HG03439 (cell line): ENCODE results near the gene DLGAP1.

Experiments
- ATAC-seq: cut with Tn5 transposase; IDR thresholded peaks from one replicate; pipeline ENCODE4 v1.9.1; 2021; ENCODE audit warnings: mild to moderate bottlenecking, moderate library complexity; ENCODE audit not compliant: unreplicated experiment

DLGAP1 gene

GRCh38 chr18:4242431-4243161 lies 212.5 kb downstream of the DLGAP1 start:
- no peak for ATAC-seq

DNA sequence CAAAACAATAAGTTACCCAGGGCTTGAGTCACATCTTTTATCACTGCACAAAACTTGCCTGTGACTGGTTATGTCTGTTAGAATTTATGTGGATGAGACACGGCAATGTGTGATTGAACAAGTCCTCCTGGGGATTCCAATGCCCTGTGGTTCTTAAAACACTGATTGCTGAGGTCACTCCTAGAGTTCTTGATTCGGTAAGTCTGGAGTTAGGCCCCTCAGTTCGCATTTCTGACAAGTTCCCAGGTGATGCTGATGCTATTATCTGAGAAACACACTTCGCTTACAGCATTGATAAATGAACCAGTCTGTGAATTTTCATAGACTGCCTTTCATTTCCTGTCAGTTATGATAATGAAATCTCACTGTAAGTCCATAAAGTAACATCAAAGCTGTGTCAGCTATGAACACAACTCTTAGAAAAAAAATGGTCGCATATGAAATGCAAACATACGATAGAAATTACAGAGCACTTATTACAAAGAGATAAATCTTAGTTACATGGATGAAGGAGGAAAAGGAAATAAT lies 214.0 kb downstream of the DLGAP1 start:
- ATAC-seq, result no peak

DNA sequence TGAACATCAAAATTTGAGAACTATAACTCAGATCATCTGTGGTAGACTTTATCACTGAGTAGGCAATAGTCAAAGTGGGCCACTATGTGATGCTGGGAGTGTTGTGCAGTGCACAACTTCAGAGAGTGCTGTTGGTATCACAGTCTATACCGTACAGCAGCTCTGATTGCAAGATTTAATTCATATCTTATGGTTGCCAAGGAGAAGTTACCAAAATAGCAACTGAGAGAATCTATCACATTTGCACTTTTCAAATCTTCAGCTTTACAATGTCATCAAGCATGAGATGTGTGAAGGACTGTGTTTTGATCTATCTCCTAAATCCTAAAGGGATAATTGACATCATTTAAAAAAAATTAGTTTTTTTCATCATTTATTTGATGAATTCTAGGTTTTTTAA lies 216.1 kb downstream of the DLGAP1 start:
- no peak for ATAC-seq

DNA sequence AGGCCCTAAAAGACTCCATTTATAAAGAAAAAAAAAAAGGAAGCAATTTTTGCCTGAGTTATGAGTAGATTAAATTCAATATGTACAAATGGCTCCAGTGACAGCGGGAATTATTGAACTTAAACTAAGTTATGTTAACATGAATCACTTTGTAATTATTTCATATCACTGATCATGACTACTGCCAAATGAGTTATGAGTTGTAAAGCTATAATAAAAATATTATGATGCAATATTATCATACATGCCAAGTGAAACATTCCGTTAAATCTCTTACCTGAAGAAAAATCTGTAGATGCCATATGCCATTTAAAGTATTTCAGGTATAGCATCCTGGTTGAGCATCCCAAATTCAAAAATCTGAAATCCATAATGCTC lies 217.5 kb downstream of the DLGAP1 start:
- no peak for ATAC-seq

GRCh38 chr18:4236940-4237663 lies 218.0 kb downstream of the DLGAP1 start:
- no peak for ATAC-seq

GRCh38 chr18:4233468-4233867 lies 221.6 kb downstream of the DLGAP1 start:
- no peak for ATAC-seq

DNA sequence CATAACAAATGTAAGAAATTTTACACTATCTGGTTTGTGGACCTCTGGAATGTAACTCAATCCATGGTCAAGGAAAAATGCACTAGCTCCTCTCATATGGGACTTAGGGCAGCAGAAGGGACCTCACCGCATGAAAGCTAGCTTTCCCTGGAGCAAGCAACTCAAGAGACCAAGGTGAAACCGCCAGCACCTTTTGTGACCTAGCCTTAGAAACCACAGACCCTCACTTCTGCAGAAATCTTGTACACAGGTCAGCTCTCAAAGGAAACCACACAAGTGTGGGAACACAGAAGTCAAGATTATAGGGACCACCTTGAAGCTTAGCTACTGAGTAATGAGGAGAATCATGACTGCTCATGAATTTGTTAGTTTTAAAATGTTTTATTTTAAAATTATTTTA lies 222.5 kb downstream of the DLGAP1 start:
- ATAC-seq, result no peak

DNA sequence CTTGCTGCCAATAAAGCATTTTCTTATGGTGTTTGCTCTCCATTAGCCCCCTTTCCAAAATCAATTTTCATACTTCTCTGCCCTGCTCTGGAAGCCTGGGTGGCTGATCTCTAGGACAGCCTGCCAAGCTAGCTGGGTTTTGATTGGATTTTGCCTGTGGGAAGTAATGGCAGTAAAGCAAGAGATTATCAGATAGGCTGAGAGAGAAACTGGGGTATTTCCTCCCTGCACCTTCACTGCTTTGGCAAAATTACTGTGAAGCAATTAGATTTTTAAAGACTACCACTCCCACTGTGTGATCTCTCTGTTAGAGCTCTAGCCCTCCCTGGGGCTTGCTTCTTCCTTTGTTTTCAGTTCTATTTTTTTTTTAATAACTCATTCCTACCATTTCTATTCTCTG lies 223.8 kb downstream of the DLGAP1 start:
- ATAC-seq, result no peak

DNA sequence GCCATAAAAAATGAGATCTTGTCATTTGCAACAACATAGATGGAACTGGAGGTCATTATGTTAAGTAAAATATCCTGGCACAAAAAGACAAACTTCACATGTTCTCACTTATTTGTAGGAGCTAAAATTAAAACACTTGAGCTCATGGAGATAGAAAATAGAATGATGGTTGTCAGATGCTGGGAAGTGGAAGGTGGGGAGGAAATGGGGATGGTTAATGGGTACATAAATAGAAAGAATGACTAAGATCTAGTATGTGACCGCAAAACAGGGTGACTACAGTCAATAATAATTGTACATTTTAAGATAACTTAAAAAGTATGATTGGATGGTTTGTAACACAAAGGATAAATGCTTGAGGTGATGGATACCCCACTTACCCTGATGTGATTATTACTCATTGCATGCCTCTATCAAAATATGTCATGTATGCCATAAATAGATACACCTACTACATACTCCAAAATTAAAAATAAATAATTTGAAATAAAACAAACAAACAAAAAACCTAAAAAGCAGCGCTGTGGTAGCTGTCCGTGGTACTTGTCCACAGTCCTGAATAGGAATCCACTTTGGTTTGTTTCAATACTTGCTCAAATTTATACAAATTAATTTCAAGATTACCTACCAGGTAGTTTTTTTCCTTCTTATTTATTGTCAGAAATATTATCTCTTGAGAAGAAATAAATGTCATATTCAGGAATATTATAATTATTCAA lies 224.5 kb downstream of the DLGAP1 start:
- no peak for ATAC-seq

DNA sequence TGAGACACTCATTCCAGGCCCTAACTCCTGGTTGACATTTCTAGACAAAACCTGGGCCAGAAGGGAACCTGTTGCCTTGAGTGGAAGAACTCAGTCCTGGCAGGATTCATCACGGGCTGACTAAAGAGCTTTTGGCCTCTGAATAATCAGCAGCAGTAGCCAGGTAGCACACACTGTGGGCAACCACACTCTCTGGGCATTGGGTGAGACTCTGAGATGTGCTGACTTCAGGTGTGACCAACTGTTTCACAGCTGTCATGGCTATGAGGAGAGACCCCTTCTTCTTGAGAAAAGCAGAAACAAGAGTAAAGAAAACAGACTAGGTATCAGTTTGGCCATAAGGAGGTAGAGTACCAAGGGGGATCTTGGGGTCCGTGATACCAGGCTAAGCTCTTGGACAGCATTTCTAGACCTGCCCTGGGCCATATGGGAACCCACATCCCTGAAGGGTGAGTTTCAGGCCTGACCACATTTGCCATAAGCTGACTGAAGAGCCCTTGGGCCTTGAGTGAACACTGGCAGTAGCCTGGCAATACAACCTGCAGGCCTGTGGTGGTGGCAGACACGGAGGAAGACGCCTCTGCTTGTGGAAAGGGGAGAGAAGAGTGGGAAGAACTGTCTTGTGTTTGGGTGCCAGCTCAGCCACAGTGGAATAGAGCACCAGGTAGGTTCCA lies 230.9 kb downstream of the DLGAP1 start:
- ATAC-seq, result no peak

DNA sequence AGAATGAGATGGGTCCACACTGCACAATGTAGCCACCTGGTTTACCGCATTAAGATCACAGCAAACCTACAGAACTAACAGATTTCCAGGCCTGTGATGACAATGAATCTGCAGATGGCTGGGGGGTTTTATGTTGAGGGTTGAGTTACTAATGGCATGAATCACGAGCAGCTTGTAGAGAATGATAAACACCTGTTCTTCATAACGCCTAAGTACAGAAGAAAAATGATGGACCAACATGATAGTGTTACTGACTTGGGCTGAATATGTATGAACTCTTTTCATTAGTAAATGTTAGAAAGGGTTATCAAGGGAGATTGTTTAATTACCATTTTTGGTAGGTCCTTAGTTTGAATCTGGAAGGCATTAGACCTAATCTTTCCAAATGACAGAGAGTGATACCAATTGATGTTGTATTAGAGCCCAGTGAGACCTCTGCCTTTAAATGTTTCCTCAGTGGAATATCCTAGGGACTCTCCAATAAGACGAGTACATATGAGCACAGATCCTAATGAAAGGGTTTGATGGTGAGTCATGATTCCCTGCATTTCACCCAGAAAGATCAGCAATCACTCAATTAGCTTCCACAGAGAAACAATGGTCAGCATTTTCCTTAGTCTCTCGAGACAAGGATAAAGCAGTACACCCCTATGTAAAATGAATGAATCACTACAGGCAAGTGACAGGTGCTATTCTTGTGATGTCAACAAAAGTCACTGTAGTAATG lies 243.8 kb downstream of the DLGAP1 start:
- no peak for ATAC-seq

DNA sequence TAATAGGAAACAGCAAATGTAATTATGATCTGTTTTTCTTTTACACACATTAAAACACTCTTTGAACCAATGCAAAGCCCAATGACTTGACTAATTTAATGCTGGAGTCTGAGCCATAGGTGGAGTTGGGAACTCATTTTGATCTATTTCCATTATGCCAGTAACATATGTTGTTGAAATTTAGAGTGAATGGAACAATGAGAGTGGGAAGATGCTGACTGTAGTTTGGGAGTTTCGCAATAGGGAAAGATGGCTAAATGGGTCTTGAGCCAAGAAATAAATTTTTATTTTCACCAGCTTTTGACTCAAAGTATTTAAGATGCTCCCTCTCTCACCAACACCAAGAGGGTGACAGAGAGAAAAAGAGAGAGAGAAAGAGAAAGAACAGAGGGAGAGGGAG lies 246.7 kb downstream of the DLGAP1 start:
- no peak for ATAC-seq

DNA sequence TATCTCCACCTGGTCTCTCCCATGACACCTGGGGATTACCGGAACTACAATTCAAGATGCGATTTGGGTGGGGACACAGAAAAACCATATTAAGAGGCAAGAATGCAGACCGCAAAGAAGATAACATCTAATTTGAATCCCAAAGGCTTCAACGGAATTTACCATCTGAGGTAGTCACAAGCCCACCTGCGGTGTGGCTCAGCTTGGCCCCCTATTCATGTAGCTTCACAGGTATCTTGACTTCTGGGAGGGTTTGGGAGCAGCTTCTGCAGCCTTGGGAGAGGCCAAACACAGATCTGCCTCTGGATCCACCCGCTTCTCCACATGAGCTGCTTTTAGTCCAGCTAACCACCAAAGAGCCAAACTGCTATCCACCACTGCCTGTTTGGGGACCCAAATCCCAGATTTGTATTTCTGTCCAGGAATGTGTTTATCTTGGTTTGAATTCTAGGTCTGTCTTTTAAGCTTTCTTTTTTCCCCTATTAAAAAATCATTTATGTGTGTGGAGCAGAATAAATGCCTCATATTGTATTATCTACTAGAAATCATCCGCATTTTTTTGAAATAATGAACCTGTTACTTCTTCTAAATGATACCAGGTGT lies 247.6 kb downstream of the DLGAP1 start:
- ATAC-seq, result no peak

DNA sequence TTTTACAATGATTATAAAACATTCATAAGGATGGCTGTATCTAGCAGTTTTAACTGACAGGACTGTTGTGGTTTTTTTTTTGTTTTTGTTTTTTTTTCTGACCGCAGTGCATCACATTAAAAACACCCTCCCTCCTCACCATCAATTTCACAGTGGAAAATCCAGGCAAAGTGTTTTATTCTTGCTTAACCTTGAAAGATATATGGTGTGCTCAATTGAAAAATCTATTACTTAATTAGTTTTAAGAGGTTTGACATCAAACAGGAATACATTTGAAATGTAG lies 250.7 kb downstream of the DLGAP1 start:
- no peak for ATAC-seq

DNA sequence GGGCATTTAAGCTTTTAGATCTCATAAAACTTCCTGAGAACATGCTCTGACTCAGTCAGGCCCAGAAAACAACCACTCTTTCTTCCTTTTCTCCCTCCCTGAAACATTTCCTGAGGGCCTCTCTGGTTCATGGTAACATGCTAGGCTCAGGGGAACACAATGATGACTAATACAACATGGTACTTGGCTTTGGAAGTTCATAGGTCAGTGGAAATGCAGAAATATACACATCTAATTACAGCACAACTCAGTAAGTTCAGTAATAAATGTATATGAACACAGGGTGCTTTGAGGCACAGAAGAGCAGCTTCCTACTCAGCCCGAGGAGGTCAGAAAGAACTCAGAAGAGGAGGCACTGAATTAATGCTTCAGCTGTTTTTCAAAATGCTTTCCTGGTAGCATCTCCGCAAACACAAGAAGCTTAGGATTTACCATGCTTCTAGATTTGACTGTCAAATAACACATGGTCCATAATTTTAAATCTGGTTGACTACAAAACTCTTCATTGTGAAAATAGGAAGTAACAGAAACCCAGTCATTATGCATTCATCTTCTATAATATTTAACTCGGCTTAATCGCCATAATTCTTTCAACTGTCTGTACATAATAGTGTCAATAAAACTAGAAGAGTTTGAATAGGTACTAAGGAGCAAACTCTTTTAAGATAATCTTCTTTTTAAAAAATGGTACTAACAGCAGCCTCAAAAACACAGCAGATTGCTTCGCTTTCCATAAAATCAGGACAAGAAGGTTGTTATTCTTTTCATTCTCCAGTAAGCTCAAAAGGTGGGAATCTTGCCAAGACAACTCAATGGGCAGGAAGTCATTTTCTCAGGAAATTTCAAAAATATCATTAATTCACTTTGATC lies 251.3 kb downstream of the DLGAP1 start:
- ATAC-seq, result no peak

DNA sequence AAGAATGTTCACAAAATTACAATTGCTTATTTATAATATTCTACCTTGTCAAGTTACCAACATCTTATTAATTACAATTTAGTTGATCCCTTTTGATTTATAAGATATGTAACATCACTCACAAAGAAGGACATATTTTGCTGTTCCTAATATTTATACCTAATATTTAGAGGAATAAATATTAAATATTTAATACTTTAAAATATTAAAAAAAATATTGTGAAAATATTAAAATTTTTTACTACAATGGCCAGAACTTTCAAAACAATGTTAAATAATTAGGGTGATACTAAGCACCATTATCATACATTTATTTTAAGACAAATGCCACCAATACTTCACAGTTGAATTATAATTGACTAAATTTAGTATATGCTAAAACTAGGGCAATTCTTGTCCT lies 254.7 kb downstream of the DLGAP1 start:
- ATAC-seq, result no peak

GRCh38 chr18:4198956-4199355 lies 256.2 kb downstream of the DLGAP1 start:
- ATAC-seq, result no peak

- ATAC-seq, result no peak
Measured at GRCh38 chr18:4196351-4196750, 258.8 kb downstream of the DLGAP1 start.

GRCh38 chr18:4193086-4193485 lies 262.0 kb downstream of the DLGAP1 start:
- no peak for ATAC-seq
